HepG2 (cell line): ENCODE results near the gene SEC61A1. TPM values are rescaled to one million over a fixed set of nuclear protein-coding genes. Genes with fewer than 3 reads are reported as not detected.

ENCODE experiments used
- HNF4A ChIP-seq: sonication (generic); formaldehyde crosslinking; IDR thresholded peaks from 2 replicates; pipeline ENCODE4 v1.4.0; 2020; ENCODE audit warnings: missing genetic modification reagents
- KDM3A ChIP-seq: IDR thresholded peaks from 2 replicates; pipeline ENCODE4 v1.6.1; 2018; ENCODE audit warnings: low read depth, missing compliant biosample characterization
- KMT2A ChIP-seq: sonication (generic); formaldehyde crosslinking; IDR thresholded peaks from 2 replicates; pipeline ENCODE4 v1.4.0; 2020; ENCODE audit warnings: missing genetic modification reagents
- NCOA2 ChIP-seq: sonication (generic); formaldehyde crosslinking; IDR thresholded peaks from 2 replicates; pipeline ENCODE4 v1.8.0; 2022; ENCODE audit warnings: inconsistent platforms
- NFKBIZ ChIP-seq: IDR thresholded peaks from 2 replicates; pipeline ENCODE4 v1.6.1; 2018; ENCODE audit warnings: missing genetic modification reagents, missing compliant biosample characterization
- PHF21A ChIP-seq: sonication (generic); formaldehyde crosslinking; IDR thresholded peaks from 2 replicates; pipeline ENCODE4 v1.5.0; 2020; ENCODE audit warnings: mild to moderate bottlenecking, missing genetic modification reagents
- REPIN1 ChIP-seq: sonication (generic); formaldehyde crosslinking; IDR thresholded peaks from 2 replicates; pipeline ENCODE4 v1.8.0; 2022; ENCODE audit warnings: missing genetic modification reagents, low read depth, mild to moderate bottlenecking, borderline replicate concordance
- RFX3 ChIP-seq: IDR thresholded peaks from 2 replicates; pipeline ENCODE4 v1.6.1; 2016; ENCODE audit warnings: missing biosample characterization, missing genetic modification reagents
- SOX5 ChIP-seq: IDR thresholded peaks from 2 replicates; pipeline ENCODE4 v1.6.1; 2016; ENCODE audit warnings: borderline replicate concordance
- TEAD3 ChIP-seq: optimal IDR thresholded peaks from 2 replicates; pipeline ENCODE3; 2016; ENCODE audit warnings: borderline replicate concordance
- XBP1 ChIP-seq: sonication (generic); formaldehyde crosslinking; IDR thresholded peaks from 2 replicates; pipeline ENCODE4 v1.5.0; 2020; ENCODE audit warnings: missing genetic modification reagents
- YEATS4 ChIP-seq: sonication (generic); formaldehyde crosslinking; IDR thresholded peaks from 2 replicates; pipeline ENCODE4 v1.4.0; 2020; ENCODE audit warnings: missing genetic modification reagents, borderline replicate concordance
- ZFP41 ChIP-seq: sonication (generic); formaldehyde crosslinking; IDR thresholded peaks from 2 replicates; pipeline ENCODE4 v1.4.0; 2020; ENCODE audit warnings: mild to moderate bottlenecking, missing genetic modification reagents, borderline replicate concordance
- ZFP90 ChIP-seq: sonication (generic); formaldehyde crosslinking; IDR thresholded peaks from 2 replicates; pipeline ENCODE4 v1.8.0; 2022; ENCODE audit warnings: missing genetic modification reagents, mild to moderate bottlenecking, inconsistent platforms, borderline replicate concordance
- ZNF205 ChIP-seq: IDR thresholded peaks from 2 replicates; pipeline ENCODE4 v1.6.1; 2018; ENCODE audit warnings: missing biosample characterization, missing genetic modification reagents
- ZNF235 ChIP-seq: sonication (generic); formaldehyde crosslinking; IDR thresholded peaks from 2 replicates; pipeline ENCODE4 v1.8.1; 2023; ENCODE audit warnings: mild to moderate bottlenecking, missing genetic modification reagents, borderline replicate concordance
- ZNF335 ChIP-seq: sonication (generic); formaldehyde crosslinking; IDR thresholded peaks from 2 replicates; pipeline ENCODE4 v1.4.0; 2020; ENCODE audit warnings: missing genetic modification reagents
- ZNF549 ChIP-seq: sonication (generic); formaldehyde crosslinking; IDR thresholded peaks from 2 replicates; pipeline ENCODE4 v1.5.0; 2020; ENCODE audit warnings: missing genetic modification reagents
- ZNF557 ChIP-seq: sonication (generic); formaldehyde crosslinking; IDR thresholded peaks from 2 replicates; pipeline ENCODE4 v1.4.0; 2020; ENCODE audit warnings: missing genetic modification reagents
- polyA plus RNA-seq, 8 experiments: library from polyadenylated mRNA; depleted of rRNA in 3 of 8; stranded (reverse) in 7 of 8; unstranded in 1 of 8; fragments of >200 nt; fragmentation: Illumina TruSeq in 4 of 8; extraction: Trizol in 4 of 8; gene quantifications; 2 replicates each; pipeline versions ENCODE4 v1.2.1 to v1.2.3, GENCODE V29; 2011 to 2016; ENCODE audit warnings: low read depth in 4 of 8, missing spikeins in 1 of 8, mixed read lengths in 1 of 8; ENCODE audit not compliant: insufficient read depth in 1 of 8
- total RNA-seq, 5 experiments: library from RNA; depleted of rRNA; stranded (reverse); fragments of >200 nt; fragmentation: Illumina TruSeq; extraction: Trizol; gene quantifications; 2 replicates each; pipeline ENCODE4 v1.2.3, GENCODE V29; 2016; ENCODE audit warnings: low read depth in 1 of 5
- TF ChIP-seq, protein P1 (sequence below): sonication (generic); formaldehyde crosslinking; IDR thresholded peaks from 2 replicates; pipeline ENCODE4 v1.4.0; 2020; ENCODE audit warnings: missing genetic modification reagents
- TF ChIP-seq, protein P2 (sequence below): sonication (generic); formaldehyde crosslinking; IDR thresholded peaks from 2 replicates; pipeline ENCODE4 v1.4.0; 2020; ENCODE audit warnings: mild to moderate bottlenecking, missing genetic modification reagents
- TF ChIP-seq, protein P3 (sequence below): IDR thresholded peaks from 2 replicates; pipeline ENCODE4 v1.6.1; 2016; ENCODE audit warnings: low read depth, borderline replicate concordance
- TF ChIP-seq, protein P4 (sequence below): sonication (generic); formaldehyde crosslinking; IDR thresholded peaks from 2 replicates; pipeline ENCODE4 v1.5.1; 2020; ENCODE audit warnings: mild to moderate bottlenecking, moderate library complexity, missing genetic modification reagents
- TF ChIP-seq, protein P5 (sequence below): sonication (generic); formaldehyde crosslinking; IDR thresholded peaks from 2 replicates; pipeline ENCODE4 v1.5.0; 2020; ENCODE audit warnings: missing genetic modification reagents

SEC61A1 gene
- total and polyA plus RNA-seq, 2 of the 13 experiments (the other 11 are each of a cell fraction or from before 2014, with no cell fraction given): 170 to 203 TPM

DNA sequence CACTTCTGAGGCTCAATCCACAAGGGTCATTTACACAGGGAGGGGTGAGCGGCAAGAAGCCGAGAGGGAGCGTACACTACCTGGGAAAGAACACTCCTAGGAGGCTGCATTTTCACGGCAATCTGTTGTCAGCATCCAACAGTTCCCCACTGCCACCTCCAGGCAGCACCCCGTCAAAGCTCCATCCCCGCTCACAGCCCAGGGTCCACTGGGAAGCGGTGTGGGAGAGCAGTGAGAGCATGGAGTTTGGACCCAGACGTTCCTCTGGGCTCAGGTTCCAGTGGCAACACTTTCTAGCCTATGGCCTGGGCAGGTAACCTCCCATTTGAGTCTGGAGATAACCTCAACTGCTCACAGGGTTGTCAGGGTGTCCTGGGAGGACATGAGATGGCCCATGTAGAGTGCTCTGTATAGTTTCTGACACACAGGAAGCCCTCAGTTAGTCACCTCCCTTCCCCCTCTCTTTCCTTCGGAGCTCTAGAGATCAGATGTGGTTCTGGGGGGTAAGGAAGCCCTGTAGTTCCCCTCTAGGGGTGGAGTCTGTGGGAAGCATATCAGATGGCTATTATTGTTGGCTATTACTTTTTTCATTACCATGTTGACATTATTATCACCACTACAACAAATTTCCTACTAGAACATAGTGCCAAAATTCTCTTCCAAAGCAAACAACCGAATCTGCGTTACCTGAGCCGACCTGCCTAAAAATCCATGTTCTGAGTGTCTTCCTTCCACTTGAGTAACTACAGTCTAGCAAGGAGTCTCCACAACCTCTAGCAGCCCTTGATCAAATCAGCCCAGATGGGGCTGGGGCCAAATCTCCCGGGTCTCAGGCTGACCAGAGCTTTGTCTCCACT lies 42.3 kb downstream of the SEC61A1 start (continued):
- TF ChIP-seq ZNF205 (CRISPR knock-in tag) (no peak), ZNF335 (CRISPR knock-in tag) (no peak), TEAD3 (CRISPR knock-in tag) (peak; percentile 62), KMT2A (CRISPR knock-in tag) (no peak), XBP1 (CRISPR knock-in tag) (no peak), KDM3A (CRISPR knock-in tag) (0 out of 2 replicates have a peak, but pooled peaks have one; percentile 43), ZFP90 (CRISPR knock-in tag) (no peak), ZNF557 (CRISPR knock-in tag) (no peak), ZNF235 (CRISPR knock-in tag) (no peak), SOX5 (CRISPR knock-in tag) (no peak), NCOA2 (CRISPR knock-in tag) (no peak), PHF21A (CRISPR knock-in tag) (0 out of 2 replicates have a peak, but pooled peaks have one; percentile 30), NFKBIZ (no peak), YEATS4 (CRISPR knock-in tag) (no peak), HNF4A (CRISPR knock-in tag) (peak; percentile 92), ZFP41 (CRISPR knock-in tag) (no peak), ZNF549 (CRISPR knock-in tag) (no peak), REPIN1 (CRISPR knock-in tag) (no peak), RFX3 (CRISPR knock-in tag) (no peak)
- TF ChIP-seq, protein P1, sequence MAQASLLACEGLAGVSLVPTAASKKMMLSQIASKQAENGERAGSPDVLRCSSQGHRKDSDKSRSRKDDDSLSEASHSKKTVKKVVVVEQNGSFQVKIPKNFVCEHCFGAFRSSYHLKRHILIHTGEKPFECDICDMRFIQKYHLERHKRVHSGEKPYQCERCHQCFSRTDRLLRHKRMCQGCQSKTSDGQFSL: no peak
- TF ChIP-seq, protein P2, sequence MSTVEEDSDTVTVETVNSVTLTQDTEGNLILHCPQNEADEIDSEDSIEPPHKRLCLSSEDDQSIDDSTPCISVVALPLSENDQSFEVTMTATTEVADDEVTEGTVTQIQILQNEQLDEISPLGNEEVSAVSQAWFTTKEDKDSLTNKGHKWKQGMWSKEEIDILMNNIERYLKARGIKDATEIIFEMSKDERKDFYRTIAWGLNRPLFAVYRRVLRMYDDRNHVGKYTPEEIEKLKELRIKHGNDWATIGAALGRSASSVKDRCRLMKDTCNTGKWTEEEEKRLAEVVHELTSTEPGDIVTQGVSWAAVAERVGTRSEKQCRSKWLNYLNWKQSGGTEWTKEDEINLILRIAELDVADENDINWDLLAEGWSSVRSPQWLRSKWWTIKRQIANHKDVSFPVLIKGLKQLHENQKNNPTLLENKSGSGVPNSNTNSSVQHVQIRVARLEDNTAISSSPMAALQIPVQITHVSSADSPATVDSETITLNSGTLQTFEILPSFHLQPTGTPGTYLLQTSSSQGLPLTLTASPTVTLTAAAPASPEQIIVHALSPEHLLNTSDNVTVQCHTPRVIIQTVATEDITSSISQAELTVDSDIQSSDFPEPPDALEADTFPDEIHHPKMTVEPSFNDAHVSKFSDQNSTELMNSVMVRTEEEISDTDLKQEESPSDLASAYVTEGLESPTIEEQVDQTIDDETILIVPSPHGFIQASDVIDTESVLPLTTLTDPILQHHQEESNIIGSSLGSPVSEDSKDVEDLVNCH: no peak
- TF ChIP-seq, protein P3, sequence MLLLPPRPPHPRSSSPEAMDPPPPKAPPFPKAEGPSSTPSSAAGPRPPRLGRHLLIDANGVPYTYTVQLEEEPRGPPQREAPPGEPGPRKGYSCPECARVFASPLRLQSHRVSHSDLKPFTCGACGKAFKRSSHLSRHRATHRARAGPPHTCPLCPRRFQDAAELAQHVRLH (CRISPR knock-in tag): no peak
- TF ChIP-seq, protein P4, sequence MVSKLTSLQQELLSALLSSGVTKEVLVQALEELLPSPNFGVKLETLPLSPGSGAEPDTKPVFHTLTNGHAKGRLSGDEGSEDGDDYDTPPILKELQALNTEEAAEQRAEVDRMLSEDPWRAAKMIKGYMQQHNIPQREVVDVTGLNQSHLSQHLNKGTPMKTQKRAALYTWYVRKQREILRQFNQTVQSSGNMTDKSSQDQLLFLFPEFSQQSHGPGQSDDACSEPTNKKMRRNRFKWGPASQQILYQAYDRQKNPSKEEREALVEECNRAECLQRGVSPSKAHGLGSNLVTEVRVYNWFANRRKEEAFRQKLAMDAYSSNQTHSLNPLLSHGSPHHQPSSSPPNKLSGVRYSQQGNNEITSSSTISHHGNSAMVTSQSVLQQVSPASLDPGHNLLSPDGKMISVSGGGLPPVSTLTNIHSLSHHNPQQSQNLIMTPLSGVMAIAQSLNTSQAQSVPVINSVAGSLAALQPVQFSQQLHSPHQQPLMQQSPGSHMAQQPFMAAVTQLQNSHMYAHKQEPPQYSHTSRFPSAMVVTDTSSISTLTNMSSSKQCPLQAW (CRISPR knock-in tag): peak; percentile 64; the same call in 1 of the 2 replicates
- TF ChIP-seq, protein P5, sequence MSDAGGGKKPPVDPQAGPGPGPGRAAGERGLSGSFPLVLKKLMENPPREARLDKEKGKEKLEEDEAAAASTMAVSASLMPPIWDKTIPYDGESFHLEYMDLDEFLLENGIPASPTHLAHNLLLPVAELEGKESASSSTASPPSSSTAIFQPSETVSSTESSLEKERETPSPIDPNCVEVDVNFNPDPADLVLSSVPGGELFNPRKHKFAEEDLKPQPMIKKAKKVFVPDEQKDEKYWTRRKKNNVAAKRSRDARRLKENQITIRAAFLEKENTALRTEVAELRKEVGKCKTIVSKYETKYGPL (CRISPR knock-in tag): no peak
